SK-N-SH treated with all-trans-retinoic acid at 6 μM for 48 hours (cell line): ENCODE results near the gene KIFC3.

ENCODE experiments used
- ATAC-seq: fragments of 200-7000 bp; cut with Tn5 transposase; 3 replicates; pipeline ENCODE4 v1.9.1; 2020; ENCODE audit warnings: mild to moderate bottlenecking, moderate library complexity
- BACH2 ChIP-seq: fragments of 250-450 bp; sonication (Bioruptor Pico); IDR thresholded peaks from 2 replicates; pipeline ENCODE4 v1.9.0; 2021; ENCODE audit warnings: mild to moderate bottlenecking, borderline replicate concordance
- CREB5 ChIP-seq: fragments of 250-450 bp; sonication (Bioruptor Pico); IDR thresholded peaks from 2 replicates; pipeline ENCODE4 v1.5.1; 2020; ENCODE audit warnings: low read depth, mild to moderate bottlenecking, moderate library complexity
- CSDC2 ChIP-seq: fragments of 250-450 bp; sonication (Bioruptor Pico); IDR thresholded peaks from 2 replicates; pipeline ENCODE4 v1.5.0; 2020; ENCODE audit warnings: mild to moderate bottlenecking, moderate library complexity
- ESRRG ChIP-seq: fragments of 250-450 bp; sonication (Bioruptor Pico); IDR thresholded peaks from 2 replicates; pipeline ENCODE4 v1.6.1; 2021; ENCODE audit warnings: mild to moderate bottlenecking
- GLIS3 ChIP-seq: fragments of 250-450 bp; sonication (Bioruptor Pico); IDR thresholded peaks from 2 replicates; pipeline ENCODE4 v1.5.0; 2020; ENCODE audit warnings: mild to moderate bottlenecking, moderate library complexity
- OSR1 ChIP-seq: fragments of 250-450 bp; sonication (Bioruptor Pico); IDR thresholded peaks from 2 replicates; pipeline ENCODE4 v1.8.0; 2022; ENCODE audit warnings: moderate library complexity, mild to moderate bottlenecking, inconsistent platforms
- PATZ1 ChIP-seq: fragments of 250-450 bp; sonication (Bioruptor Pico); IDR thresholded peaks from 2 replicates; pipeline ENCODE4 v1.8.0; 2020; ENCODE audit warnings: mild to moderate bottlenecking, moderate library complexity, borderline replicate concordance
- POU6F1 ChIP-seq: fragments of 250-450 bp; sonication (Bioruptor Pico); IDR thresholded peaks from 2 replicates; pipeline ENCODE4 v1.8.0; 2021; ENCODE audit warnings: low read depth, mild to moderate bottlenecking, moderate library complexity, borderline replicate concordance
- PPARA ChIP-seq: fragments of 250-450 bp; sonication (Bioruptor Pico); IDR thresholded peaks from 2 replicates; pipeline ENCODE4 v1.5.0; 2020; ENCODE audit warnings: mild to moderate bottlenecking, borderline replicate concordance
- RARB ChIP-seq: fragments of 250-450 bp; sonication (Bioruptor Pico); IDR thresholded peaks from 2 replicates; pipeline ENCODE4 v1.8.0; 2021; ENCODE audit warnings: mild to moderate bottlenecking, moderate library complexity
- SNAI2 ChIP-seq: fragments of 250-450 bp; sonication (Bioruptor Pico); IDR thresholded peaks from 2 replicates; pipeline ENCODE4 v1.5.0; 2020; ENCODE audit warnings: mild to moderate bottlenecking, moderate library complexity
- TCF4 ChIP-seq: fragments of 250-450 bp; sonication (Bioruptor Pico); IDR thresholded peaks from 2 replicates; pipeline ENCODE4 v1.8.0; 2021; ENCODE audit warnings: mild to moderate bottlenecking, moderate library complexity, borderline replicate concordance
- TOX ChIP-seq: fragments of 250-450 bp; sonication (Bioruptor Pico); IDR thresholded peaks from 2 replicates; pipeline ENCODE4 v1.8.0; 2021; ENCODE audit warnings: mild to moderate bottlenecking, moderate library complexity, borderline replicate concordance
- ZC3H10 ChIP-seq: fragments of 250-450 bp; sonication (Bioruptor Pico); IDR thresholded peaks from 2 replicates; pipeline ENCODE4 v1.5.1; 2021; ENCODE audit warnings: mild to moderate bottlenecking, moderate library complexity
- ZFP3 ChIP-seq: fragments of 250-450 bp; sonication (Bioruptor Pico); IDR thresholded peaks from 2 replicates; pipeline ENCODE4 v1.5.0; 2020; ENCODE audit warnings: mild to moderate bottlenecking, moderate library complexity
- ZNF565 ChIP-seq: fragments of 450-650 bp; formaldehyde crosslinking; conservative IDR thresholded peaks from 2 replicates; pipeline ENCODE4 v1.5.0; 2020; ENCODE audit warnings: low read depth, mild to moderate bottlenecking, moderate library complexity
- ZNF70 ChIP-seq: fragments of 450-650 bp; formaldehyde crosslinking; IDR thresholded peaks from 2 replicates; pipeline ENCODE4 v1.5.0; 2020; ENCODE audit warnings: mild to moderate bottlenecking, moderate library complexity
- ZNF8 ChIP-seq: fragments of 450-650 bp; formaldehyde crosslinking; IDR thresholded peaks from 2 replicates; pipeline ENCODE4 v1.5.0; 2020; ENCODE audit warnings: mild to moderate bottlenecking, moderate library complexity
- TF ChIP-seq, protein P1 (sequence below): fragments of 250-450 bp; sonication (Bioruptor Pico); IDR thresholded peaks from 2 replicates; pipeline ENCODE4 v1.5.1; 2021; ENCODE audit warnings: mild to moderate bottlenecking, moderate library complexity
- TF ChIP-seq, protein P2 (sequence below): fragments of 250-450 bp; sonication (Bioruptor Pico); IDR thresholded peaks from 2 replicates; pipeline ENCODE4 v1.5.0; 2020; ENCODE audit warnings: mild to moderate bottlenecking, moderate library complexity

The KIFC3 gene

GRCh38 chr16:57763285-57764005 lies 38.8 kb downstream of the KIFC3 start (continued):
- TF ChIP-seq, protein P1, sequence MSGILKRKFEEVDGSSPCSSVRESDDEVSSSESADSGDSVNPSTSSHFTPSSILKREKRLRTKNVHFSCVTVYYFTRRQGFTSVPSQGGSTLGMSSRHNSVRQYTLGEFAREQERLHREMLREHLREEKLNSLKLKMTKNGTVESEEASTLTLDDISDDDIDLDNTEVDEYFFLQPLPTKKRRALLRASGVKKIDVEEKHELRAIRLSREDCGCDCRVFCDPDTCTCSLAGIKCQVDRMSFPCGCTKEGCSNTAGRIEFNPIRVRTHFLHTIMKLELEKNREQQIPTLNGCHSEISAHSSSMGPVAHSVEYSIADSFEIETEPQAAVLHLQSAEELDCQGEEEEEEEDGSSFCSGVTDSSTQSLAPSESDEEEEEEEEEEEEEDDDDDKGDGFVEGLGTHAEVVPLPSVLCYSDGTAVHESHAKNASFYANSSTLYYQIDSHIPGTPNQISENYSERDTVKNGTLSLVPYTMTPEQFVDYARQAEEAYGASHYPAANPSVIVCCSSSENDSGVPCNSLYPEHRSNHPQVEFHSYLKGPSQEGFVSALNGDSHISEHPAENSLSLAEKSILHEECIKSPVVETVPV (CRISPR knock-in tag) = no peak
- no peak for TF ChIP-seq ZNF8 (CRISPR knock-in tag)
- no peak for TF ChIP-seq TOX (CRISPR knock-in tag)
- TF ChIP-seq TCF4 (CRISPR knock-in tag) = no peak
- no peak for TF ChIP-seq CSDC2 (CRISPR knock-in tag)
- TF ChIP-seq PPARA (CRISPR knock-in tag) = no peak
- TF ChIP-seq OSR1 = no peak
- no peak for TF ChIP-seq CREB5 (CRISPR knock-in tag)
- TF ChIP-seq SNAI2 (CRISPR knock-in tag) = no peak
- TF ChIP-seq ZC3H10 (CRISPR knock-in tag) = no peak

- no peak for ATAC-seq
Observed at GRCh38 chr16:57762365-57763040, 39.8 kb downstream of the KIFC3 start.

More at GRCh38 chr16:57762365-57763040, 39.8 kb downstream of the KIFC3 start:
- TF ChIP-seq ZFP3 (CRISPR knock-in tag) = no peak
- no peak for TF ChIP-seq GLIS3 (CRISPR knock-in tag)
- no peak for TF ChIP-seq CREB5 (CRISPR knock-in tag)
- TF ChIP-seq BACH2 = no peak
- TF ChIP-seq ZC3H10 (CRISPR knock-in tag) = no peak
- TF ChIP-seq PPARA (CRISPR knock-in tag) = no peak
- TF ChIP-seq, protein P2, sequence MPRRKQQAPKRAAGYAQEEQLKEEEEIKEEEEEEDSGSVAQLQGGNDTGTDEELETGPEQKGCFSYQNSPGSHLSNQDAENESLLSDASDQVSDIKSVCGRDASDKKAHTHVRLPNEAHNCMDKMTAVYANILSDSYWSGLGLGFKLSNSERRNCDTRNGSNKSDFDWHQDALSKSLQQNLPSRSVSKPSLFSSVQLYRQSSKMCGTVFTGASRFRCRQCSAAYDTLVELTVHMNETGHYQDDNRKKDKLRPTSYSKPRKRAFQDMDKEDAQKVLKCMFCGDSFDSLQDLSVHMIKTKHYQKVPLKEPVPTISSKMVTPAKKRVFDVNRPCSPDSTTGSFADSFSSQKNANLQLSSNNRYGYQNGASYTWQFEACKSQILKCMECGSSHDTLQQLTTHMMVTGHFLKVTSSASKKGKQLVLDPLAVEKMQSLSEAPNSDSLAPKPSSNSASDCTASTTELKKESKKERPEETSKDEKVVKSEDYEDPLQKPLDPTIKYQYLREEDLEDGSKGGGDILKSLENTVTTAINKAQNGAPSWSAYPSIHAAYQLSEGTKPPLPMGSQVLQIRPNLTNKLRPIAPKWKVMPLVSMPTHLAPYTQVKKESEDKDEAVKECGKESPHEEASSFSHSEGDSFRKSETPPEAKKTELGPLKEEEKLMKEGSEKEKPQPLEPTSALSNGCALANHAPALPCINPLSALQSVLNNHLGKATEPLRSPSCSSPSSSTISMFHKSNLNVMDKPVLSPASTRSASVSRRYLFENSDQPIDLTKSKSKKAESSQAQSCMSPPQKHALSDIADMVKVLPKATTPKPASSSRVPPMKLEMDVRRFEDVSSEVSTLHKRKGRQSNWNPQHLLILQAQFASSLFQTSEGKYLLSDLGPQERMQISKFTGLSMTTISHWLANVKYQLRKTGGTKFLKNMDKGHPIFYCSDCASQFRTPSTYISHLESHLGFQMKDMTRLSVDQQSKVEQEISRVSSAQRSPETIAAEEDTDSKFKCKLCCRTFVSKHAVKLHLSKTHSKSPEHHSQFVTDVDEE = no peak
- TF ChIP-seq RARB = no peak
- TF ChIP-seq PATZ1 (CRISPR knock-in tag) = no peak
- TF ChIP-seq OSR1 = no peak
- TF ChIP-seq POU6F1 = no peak
- TF ChIP-seq ZNF565 = no peak
- no peak for TF ChIP-seq ZNF8 (CRISPR knock-in tag)
- TF ChIP-seq TCF4 (CRISPR knock-in tag) = no peak
- TF ChIP-seq ZNF70 (CRISPR knock-in tag) = no peak
- no peak for TF ChIP-seq ESRRG
- TF ChIP-seq TOX (CRISPR knock-in tag) = no peak
